OCI-LY3 (cell line): ENCODE results near the gene ITM2B.

ENCODE experiments used
- CTCF ChIP-seq: fragments of 200-600, 300-600 bp; sonication (generic); IDR thresholded peaks from 2 replicates; pipeline ENCODE4 v1.5.1; 2014; ENCODE audit warnings: antibody characterized with exemption, low read length, low read depth
- EZH2phosphoT487 ChIP-seq: fragments of 200-600 bp; shearing (Covaris generic); IDR thresholded peaks from 2 replicates; pipeline ENCODE4 v1.6.1; 2018; ENCODE audit warnings: antibody characterized with exemption, mixed run types, low read depth

GRCh38 chr13:48260970-48261369 is 28.0 kb downstream of the ITM2B start:
- TF ChIP-seq CTCF = no peak
- TF ChIP-seq EZH2phosphoT487 = no peak
